ENCODE results near the gene DHFR. TPM values are rescaled to one million over a fixed set of nuclear protein-coding genes. Genes with fewer than 3 reads are reported as not detected.

Gene DHFR
- total RNA-seq, 1 donor from 2014 or later = 20.1 TPM

DNA sequence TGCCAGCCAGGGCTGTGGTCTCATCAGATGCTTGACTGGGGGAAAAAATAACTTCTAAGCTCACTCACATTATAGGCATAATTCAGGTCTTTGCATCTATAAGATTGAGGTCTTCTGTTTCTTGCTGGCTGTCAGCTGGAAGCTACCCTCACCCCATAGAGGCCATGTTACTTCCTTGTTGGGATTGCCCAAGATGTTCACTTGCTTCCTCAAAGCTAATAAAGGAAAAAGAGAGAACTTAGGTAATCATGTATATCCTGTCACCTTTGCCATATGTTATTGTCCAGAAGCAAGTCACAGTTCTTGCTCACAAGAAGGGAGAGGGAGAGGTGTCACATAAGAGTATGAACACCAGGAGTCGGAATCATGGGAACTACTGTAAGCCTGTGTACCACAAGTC lies 46.1 kb downstream of the DHFR start:
- Mint-ChIP-seq H3K4me1 (ENCODE audit: unreplicated experiment) (no peaks in the 10 kb centered on the region), H3K9me3 (ENCODE audit: unreplicated experiment) (no peaks in the 10 kb centered on the region), H3K27me3 (ENCODE audit: unreplicated experiment) (no peaks in the 10 kb centered on the region), H3K36me3 (ENCODE audit: low read depth, unreplicated experiment) (peaks cover 3% of the 10 kb centered on the region), H3K27ac (ENCODE audit: unreplicated experiment) (no peak overlapping the region), H3K4me3 (ENCODE audit: unreplicated experiment) (no peak overlapping the region)
- TF ChIP-seq, protein P1, sequence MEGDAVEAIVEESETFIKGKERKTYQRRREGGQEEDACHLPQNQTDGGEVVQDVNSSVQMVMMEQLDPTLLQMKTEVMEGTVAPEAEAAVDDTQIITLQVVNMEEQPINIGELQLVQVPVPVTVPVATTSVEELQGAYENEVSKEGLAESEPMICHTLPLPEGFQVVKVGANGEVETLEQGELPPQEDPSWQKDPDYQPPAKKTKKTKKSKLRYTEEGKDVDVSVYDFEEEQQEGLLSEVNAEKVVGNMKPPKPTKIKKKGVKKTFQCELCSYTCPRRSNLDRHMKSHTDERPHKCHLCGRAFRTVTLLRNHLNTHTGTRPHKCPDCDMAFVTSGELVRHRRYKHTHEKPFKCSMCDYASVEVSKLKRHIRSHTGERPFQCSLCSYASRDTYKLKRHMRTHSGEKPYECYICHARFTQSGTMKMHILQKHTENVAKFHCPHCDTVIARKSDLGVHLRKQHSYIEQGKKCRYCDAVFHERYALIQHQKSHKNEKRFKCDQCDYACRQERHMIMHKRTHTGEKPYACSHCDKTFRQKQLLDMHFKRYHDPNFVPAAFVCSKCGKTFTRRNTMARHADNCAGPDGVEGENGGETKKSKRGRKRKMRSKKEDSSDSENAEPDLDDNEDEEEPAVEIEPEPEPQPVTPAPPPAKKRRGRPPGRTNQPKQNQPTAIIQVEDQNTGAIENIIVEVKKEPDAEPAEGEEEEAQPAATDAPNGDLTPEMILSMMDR (IDR thresholded peaks at IDR 0.05; ENCODE audit: unreplicated experiment) = no peak
- DNase-seq (ENCODE audit: low spot score) = no peak

DNA sequence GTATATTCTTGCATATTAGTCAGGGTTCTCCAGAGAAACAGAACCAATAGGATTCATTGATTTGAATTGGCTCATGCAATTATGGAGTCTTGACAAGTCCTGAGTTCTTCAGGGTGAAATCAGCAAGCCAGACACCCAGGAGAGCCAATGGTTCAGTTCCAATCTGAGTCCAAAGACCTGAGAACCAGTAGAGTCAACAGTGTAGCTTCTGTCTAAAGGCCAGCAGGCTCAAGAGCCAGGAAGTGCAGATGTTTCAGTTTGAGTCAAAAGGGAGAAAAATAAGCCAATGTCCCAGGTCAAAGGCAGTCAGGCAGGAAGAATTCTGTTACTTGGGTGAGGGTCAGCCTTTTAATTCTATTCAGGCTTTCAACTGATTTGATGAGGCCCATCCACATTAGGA lies 47.0 kb downstream of the DHFR start:
- no peak for DNase-seq (ENCODE audit: low spot score)
- no peaks in the 10 kb centered on the region for H3K9me3 Mint-ChIP-seq (ENCODE audit: unreplicated experiment)
- H3K27ac Mint-ChIP-seq (ENCODE audit: unreplicated experiment) = no peak overlapping the region
- no peaks in the 10 kb centered on the region for H3K27me3 Mint-ChIP-seq (ENCODE audit: unreplicated experiment)
- H3K36me3 Mint-ChIP-seq (ENCODE audit: low read depth, unreplicated experiment) = peaks cover 3% of the 10 kb centered on the region
- peaks cover 3% of the 10 kb centered on the region for H3K4me1 Mint-ChIP-seq (ENCODE audit: unreplicated experiment)
- TF ChIP-seq, protein P1 (IDR thresholded peaks at IDR 0.05; ENCODE audit: unreplicated experiment) = no peak
- no peak overlapping the region for H3K4me3 Mint-ChIP-seq (ENCODE audit: unreplicated experiment)

DNA sequence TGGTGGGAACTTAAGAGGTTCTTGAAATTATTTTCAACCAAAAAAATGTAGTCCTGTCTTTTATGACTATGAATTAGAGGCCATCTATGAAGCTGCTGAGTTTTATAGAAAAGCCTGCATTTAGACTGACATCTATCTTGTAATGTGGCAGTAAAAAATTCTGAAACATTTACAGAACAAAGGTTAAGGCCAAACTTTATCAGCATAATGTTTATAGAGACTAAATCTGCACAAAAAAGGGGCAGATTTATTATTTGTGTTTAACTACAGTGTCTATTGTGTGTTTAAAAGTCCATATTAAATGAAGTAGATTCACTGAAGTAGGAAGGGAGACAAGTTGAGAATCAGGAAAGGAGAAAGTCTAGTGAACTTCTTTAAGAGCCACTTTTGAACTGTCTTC lies 47.4 kb downstream of the DHFR start:
- Mint-ChIP-seq H3K27ac (ENCODE audit: unreplicated experiment) (no peak overlapping the region), H3K4me1 (ENCODE audit: unreplicated experiment) (peaks cover 3% of the 10 kb centered on the region), H3K36me3 (ENCODE audit: low read depth, unreplicated experiment) (peaks cover 3% of the 10 kb centered on the region), H3K27me3 (ENCODE audit: unreplicated experiment) (no peaks in the 10 kb centered on the region), H3K9me3 (ENCODE audit: unreplicated experiment) (no peaks in the 10 kb centered on the region), H3K4me3 (ENCODE audit: unreplicated experiment) (no peak overlapping the region)
- TF ChIP-seq, protein P1 (IDR thresholded peaks at IDR 0.05; ENCODE audit: unreplicated experiment) = no peak
- no peak for DNase-seq (ENCODE audit: low spot score)

DNA sequence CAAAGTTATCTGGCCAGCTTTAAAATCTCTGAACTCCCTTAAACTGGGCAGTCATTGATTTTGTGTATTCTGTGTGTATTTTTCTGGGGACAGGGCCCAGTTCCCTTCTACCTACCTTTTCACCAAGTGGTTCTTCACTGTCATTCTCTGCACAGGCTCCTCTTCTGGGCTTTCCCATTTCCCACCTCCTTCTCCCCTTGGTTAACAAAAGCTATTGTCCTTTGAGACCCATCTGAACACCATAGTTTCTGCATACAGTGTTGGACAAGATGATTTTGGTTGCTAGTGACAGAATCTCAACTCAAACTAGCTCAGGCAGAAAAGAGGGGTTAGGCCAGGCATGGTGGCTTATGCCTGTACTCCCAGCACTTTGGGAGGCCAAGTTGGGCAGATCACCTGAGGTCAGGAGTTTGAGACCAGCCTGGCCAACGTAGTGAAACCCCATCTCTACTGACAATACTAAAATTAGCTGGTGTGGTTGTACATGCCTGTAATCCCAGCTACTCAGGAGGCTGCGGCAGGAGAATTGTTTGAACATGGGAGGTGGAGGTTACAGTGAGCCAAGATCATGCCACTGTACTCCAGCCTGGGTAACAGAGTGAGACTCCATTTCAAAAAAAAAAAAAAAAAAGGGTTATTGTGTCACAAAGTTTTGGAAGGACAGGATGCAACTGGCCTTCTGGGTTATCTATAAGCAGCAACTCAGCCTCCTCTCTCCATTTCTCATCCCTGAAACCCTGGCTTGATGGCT lies 53.7 kb downstream of the DHFR start:
- Mint-ChIP-seq H3K4me3 (ENCODE audit: unreplicated experiment) (no peak overlapping the region), H3K27me3 (ENCODE audit: unreplicated experiment) (peaks cover 1% of the 10 kb centered on the region), H3K27ac (ENCODE audit: unreplicated experiment) (no peak overlapping the region), H3K36me3 (ENCODE audit: low read depth, unreplicated experiment) (no peaks in the 10 kb centered on the region), H3K9me3 (ENCODE audit: unreplicated experiment) (no peaks in the 10 kb centered on the region), H3K4me1 (ENCODE audit: unreplicated experiment) (peaks cover 3% of the 10 kb centered on the region)
- DNase-seq (ENCODE audit: low spot score) = no peak
- TF ChIP-seq, protein P1 (IDR thresholded peaks at IDR 0.05; ENCODE audit: unreplicated experiment) = no peak

GRCh38 chr5:80597500-80597899 lies 57.3 kb downstream of the DHFR start:
- no peak for DNase-seq (ENCODE audit: low spot score)
- Mint-ChIP-seq H3K27me3 (ENCODE audit: unreplicated experiment) (peaks cover 1% of the 10 kb centered on the region), H3K4me3 (ENCODE audit: unreplicated experiment) (no peak overlapping the region), H3K9me3 (ENCODE audit: unreplicated experiment) (no peaks in the 10 kb centered on the region), H3K27ac (ENCODE audit: unreplicated experiment) (no peak overlapping the region), H3K36me3 (ENCODE audit: low read depth, unreplicated experiment) (no peaks in the 10 kb centered on the region), H3K4me1 (ENCODE audit: unreplicated experiment) (peaks cover 3% of the 10 kb centered on the region)
- TF ChIP-seq, protein P1 (IDR thresholded peaks at IDR 0.05; ENCODE audit: unreplicated experiment) = no peak
